Stimulated activated CD4-positive, alpha-beta T cell treated with anti-CD3 and anti-CD28 coated beads, Interleukin-1b, Interleukin-23, amount 100 ng/mL, for 1 hour (primary cell): Measurements from ENCODE around the gene RASSF5.

Experiments used
- DNase-seq, 2 donors: peaks; one replicate each; pipeline ENCODE4 v3.0.0-alpha.2; 2020; ENCODE audit warnings: low read depth in 2 of 2

The RASSF5 gene

DNA sequence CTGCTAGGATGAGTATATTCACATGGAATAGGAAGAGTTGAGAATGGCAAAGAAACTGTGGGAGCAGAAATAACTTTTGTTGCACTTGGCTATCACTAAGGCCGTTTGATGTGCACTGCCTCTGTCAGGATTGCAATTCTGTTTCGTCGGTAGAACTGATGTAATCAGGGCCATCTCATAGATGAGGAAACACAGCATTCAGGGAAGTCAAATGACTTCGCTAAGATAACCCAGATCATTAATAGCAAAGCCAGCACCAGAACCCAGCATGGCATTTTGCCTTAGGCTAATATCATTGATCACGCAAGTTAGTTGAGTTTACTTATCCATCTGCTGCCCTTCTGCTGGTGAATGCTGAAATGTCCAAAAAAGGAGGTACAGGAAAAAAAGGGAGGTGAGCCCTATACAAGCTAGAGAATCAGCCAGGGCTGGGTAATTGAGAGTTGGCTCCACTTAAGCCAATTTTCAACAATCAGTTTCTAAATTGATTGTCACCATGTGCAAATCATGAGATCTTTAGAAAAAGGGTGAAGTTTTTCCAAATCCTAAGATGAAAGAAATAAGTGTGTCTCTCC is 7.6 kb downstream of the RASSF5 start:
- DNase-seq = no peak

DNA sequence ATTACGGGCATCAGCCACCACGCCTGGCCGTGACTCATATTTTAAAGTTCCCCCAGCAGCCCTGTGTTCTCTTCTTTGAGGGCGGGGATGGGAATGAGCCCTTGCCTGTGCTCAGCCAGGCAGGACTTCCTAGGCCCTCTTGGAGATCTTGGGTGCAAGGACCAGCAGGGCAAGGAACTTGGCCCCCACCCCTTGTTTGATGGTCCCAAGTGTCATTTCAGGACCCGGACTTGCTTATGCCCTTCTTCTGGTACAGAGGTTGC is 9.3 kb downstream of the RASSF5 start:
- no peak for DNase-seq

DNA sequence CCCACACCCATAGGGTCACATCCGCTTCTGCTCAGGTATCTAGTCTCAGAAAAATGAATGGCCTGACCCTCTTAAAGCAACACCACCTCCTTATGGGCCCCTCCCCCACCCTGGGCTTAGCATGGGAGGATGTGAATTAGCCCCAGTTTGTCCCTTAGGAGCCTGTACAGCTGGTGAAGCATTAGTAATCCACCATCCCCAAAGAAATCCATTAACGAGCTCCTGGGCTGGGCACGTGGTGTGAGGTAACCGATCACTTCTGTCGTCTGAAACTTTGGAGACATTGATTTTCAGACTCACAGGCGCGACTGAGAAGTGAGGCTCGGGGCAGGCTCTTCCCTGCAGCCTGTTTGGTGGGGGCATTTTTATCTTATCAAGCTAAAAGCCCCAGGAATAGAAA is 10.5 kb downstream of the RASSF5 start:
- no peak for DNase-seq

DNA sequence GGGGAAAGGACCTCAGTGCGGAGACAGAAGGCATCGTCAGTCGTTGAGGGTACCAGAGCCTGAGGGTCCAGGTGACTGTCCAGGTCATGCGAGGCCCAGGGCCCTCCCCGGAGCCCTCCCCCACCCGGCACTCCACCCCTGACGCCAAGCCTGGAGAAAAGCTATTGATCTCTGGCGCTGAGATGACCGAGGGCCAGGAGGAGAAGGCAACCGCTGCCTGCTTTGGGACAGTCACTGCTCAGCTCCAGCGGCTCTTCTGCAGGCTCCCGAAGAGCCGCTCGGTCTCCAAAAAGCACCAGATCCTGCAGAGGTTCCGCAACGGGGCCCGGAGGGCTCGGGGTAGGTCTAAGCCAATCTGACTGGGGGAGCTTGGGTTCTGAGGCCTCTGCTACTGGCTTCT is 10.9 kb downstream of the RASSF5 start:
- no peak for DNase-seq

DNA sequence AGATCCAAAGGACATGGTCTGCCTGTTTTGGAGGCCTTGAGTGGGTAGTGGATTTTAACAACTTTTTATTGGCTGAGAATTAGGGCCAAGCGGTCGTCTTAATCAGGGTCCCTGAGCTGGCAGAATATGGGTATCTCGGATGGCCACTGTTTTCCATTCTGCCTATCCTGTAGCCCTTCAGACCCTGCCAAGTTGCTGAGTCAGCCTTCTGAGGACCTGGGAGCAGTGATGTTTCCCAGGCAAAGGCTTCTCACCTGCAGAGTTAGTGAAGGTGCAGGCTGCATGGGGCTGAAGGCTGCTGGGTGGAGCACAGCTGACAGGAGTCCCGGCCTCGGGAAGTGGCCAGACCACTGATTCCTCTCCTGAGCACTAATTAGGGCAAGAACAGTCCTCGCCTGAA is 11.4 kb downstream of the RASSF5 start:
- DNase-seq = no peak

DNA sequence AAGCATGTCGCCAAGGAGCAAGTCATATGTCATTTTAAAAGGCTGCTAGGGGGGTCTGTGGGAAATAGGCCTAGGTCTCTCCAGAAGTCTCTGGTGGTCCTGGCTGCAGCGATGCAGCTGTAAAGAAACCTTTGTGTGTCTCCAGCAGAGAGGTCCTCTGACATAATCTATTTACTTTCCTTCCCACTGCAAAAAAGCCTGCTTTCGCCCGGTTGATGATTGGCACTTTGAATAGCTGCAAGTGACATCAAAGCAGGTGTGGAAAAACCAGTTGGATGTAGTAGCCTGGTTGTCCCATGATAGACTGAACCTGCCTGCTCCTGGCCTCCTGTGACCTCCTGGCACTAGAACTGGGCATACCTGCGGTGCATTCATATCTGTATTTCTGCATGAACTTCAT is 13.8 kb downstream of the RASSF5 start:
- DNase-seq = no peak

DNA sequence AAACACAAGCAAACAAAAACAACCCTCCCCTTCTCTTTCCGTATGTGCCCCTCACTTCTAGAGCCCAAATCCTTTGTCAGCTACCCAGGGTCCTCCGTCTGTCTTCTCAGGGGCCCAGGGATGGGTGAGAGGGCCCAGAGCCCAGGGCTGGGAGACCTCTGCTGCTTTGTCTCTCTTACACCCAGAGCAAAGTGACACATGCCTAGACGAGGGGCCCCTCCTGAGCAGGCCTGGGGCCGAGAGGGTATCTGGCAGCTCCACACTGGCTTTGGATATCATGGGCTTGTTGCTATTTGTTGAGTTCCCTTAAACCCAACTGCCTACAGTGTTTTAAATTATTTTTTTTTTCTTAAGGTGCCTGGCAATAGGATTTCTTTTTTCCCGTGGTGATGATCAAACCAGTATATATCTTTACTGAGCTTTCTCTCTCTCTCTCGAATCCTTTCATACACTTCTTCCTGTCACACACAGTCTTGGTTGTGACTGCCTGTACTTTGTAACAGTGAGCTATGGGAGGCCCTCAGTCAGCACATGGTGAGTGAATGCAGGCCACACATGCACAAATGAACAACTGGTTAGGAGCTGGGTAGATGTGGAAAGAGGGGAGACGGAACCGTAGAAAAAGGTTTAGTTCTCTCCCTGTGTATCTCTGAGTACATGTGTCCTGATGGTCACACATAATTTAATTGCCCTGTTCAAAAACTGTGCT is 14.5 kb downstream of the RASSF5 start:
- DNase-seq = no peak

DNA sequence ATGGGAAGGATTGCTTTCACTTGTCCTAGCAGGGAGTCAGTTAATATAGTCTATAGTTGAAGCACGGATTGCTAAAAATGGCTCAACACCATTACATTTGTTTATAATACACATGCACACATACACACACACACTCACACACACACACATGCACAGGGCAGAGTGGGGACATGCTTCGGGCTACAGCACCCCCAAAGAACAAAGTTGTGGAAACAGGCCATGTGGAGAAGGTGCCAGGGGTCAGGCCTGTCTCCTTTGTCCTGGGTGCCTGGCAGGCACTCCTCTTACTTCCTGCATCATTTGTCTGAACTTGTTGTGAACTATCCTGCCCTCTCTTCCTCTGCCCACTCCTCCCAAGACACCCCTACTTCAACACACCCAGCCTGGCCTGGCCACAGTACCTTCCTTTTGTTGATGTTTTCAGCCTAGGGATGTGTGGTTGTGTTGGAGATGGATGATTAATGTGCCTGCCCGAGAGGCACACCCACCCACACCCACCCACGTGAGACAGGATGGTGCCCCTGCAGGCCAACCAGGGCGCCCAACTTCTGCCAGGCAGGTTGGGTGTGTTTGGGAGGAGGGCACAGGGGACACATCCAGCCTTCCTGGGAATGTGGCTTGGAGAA is 17.5 kb downstream of the RASSF5 start:
- DNase-seq = no peak

DNA sequence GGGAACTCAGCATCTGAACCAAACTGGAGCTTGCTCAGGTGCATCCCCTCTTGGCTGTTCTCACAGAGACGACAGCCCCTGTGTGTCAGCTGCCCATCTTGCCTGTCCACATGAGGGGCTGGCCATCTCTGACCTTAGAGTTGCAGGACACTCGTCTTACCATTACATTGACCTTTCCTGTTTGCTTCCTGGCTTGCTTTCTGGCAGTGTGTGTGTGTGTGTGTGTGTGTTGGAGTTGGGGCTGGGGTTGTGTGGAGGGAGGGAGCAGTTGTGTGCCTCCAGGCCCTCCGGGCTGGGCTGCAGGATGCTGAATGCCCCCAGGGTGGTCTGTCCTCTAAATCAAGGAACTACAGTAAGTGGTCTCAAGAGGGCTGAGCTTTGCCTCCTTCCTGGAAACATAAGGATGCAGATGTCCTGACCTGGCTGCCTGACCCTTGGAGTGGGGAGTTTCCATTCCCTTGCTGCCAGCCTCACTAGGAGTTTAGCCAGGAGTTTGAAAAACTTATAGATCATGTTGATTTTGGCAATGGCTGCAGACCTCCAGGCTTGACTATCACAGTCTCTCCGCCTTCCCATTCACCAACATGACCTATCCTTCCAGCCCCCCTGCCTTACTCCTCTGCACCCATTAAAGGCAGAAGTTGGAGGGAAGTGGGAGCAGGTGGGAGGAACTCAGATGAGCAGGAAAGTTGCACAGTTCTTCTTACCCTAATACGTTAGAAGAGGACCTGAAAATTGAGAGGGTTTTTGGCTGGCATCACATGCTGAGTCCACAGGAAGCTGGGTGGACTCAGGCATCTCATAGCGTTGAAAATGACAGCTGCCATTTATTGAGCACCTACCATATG is 19.0 kb downstream of the RASSF5 start:
- no peak for DNase-seq

DNA sequence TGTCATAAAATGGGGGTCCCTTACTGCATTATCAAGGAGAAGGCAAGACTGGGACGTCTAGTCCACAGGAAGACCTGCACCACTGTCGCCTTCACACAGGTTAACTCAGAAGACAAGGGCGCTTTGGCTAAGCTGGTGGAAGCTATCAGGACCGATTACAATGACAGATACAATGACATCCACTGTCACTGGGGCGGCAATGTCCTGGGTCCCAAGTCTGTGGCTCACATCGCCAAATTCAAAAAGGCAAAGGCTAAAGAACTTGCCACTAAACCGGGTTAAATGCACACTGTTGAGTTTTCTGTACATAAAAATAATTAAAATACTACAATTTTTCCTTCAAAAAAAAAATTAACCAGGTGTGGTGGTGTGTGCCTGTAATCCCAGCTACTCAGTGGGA is 22.1 kb downstream of the RASSF5 start:
- DNase-seq = no peak

DNA sequence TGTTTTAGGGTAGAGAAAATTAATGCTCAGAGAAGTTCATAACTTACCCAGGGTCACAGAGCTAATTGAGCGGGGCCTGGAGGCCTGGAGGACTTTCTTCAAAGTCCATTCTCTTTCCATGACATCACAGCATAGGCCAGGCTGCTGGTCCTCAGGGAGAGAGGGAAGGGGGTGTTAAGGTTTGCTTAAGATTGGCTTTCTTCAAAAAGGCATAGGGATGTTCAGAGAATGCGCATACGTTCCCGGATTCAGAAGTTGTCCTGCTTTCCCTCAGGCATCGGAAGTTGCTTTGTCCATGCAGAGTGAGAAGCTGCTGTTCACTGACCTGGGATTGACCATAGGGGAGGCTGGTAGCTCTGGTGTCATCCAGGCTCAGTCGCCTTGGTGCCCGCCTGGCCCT is 25.0 kb downstream of the RASSF5 start:
- no peak for DNase-seq

DNA sequence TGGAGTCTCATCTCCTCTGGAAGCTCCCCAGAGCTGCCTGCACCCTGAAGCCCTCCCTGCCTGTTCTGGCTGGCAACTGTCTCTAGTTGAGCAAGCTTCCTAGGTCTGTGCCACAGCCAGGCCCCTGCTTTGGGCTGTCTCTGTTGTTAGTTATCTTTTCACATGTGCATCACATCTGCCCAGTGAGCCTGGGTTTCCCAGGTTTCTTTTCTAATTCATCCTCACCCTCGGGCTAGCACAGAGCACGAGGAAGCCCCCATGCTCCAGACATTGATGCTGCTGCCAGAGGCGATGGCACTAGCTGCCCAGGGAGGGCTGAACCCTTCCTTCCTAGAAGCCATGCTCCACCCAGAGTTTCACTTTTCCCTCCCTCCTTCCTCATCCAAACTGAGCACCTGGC is 27.2 kb downstream of the RASSF5 start:
- DNase-seq = no peak

DNA sequence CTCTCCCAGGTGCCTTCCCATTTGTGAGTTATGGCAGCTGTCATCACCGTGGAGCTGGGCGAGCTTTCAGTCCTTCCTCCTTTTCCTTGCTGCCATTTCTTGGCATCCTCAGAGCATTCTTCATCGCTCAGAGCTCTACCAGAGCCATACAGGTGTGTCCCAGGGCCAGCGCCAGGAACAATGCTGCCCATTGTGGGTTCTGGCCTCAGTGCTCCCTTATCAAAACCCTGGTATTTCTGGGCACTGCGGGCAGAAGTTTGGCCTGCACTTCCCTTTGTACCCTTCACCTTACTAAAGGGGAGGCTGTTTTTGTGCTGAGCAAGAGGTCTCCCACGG is 28.5 kb downstream of the RASSF5 start:
- DNase-seq = no peak

DNA sequence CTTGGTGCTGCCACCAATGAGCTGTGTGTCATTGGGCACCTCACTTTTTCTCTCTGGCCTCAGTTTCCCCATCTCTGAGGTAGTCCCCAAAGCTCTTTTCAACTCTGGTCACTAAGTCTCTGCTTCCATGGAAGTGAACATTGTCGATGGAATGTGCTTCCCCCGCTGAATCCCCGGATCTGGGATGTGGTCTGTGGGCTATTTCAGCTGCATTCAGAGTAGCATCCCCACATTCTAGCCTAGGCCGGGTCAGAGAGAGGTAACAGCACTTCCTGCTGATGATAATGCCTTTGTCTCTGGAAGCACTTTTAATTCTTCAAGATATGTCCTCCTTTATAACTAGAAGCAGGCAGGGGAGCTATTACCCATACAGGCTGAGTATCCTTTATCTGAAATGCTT is 29.8 kb downstream of the RASSF5 start:
- DNase-seq = no peak

DNA sequence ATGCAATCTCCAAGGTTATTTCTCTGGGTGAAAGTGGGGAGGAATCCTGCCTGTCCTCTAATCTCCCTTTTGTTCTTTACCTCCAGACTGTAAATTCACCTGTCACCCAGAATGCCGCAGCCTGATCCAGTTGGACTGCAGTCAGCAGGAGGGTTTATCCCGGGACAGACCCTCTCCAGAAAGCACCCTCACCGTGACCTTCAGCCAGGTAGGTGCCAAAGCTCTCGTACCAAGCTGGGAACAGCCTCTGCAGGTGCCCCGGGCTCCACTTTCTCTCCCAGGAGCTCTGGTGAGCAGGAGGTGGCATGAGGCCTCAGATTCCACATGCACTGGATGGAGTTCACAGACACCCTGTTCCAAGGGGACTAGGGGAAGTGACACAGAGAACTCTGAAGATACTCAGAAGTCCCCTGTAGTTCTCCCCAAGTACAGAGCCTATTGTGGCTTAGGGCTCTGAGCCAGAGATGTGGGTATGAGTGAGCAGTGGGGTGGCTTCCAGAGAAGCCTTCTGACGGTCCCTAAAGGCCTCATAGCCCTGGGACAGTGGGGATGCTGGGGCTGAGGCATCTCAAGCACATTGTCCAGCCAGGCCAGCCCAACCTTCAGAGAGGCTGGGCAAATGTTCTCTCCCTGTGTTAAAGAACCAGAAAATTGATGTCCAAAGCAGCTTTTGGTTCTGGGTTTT is 30.9 kb downstream of the RASSF5 start:
- no peak for DNase-seq

DNA sequence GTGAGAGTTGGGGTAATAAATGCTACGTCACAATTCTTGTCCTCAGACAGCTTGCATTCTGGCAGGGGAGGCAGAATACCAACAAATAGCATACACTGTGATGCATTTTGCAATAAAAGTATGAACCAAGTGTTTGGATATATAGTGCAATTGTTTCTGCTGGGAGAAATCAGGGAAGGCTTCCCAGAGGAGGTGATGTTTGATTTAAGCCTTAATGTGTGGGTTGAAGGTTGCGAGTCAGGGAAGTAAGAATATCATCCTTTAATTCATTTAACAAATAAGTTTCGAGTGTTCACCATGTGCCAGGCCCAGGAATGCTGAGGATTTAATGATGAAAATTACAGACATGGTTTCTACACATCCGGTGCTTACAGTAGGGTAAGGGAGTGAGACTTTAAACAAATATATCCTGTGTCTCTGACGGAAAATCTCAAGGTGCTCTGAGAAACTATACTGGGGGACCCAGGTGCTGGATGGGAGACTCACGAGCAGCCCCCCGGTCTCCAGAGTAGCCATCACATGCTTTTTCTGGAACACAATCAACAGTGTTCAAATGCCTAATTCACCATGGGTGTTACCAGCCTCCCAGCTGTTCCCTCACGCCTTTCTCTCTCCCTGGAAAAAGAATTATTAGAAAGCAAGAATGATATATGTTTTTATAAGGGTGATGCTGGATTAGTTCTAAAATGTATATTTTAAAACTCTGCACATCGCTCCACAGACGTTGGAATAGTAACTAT is 31.7 kb downstream of the RASSF5 start:
- no peak for DNase-seq

DNA sequence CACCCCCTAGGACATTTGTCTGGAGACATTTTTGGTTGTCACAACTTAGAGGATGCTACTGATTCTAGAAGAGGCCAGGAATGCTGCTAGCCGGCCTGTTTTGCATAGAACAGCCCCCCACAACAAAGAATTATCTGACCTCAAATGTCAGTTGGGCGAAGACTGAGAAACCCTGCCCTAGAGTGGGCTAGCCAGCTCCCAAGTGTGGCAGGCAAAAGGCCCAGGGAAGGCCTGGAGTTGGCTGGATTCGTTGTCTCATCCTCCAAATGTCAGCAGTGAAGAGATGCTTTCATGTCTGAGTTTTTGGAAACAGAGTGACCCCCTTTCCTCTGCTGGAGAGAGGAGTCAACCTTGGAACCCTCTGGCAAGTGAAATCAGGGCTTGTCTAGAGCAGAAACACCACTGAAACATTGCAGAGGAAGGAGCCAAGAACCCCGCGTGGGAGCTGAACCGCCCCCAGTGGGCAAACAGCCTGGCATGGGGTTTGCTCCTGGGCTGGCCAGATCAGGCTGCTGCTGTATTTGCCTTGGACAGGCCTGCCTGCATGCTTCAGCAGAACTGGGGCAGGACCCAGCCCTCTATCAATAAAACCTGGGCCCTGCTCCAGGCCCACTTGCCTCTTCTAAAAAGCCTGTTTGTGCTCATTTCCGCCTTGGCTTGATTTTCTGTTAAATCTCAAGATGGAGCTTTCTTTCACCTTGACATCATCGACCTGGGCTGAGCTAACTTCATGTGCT is 32.9 kb downstream of the RASSF5 start:
- no peak for DNase-seq

DNA sequence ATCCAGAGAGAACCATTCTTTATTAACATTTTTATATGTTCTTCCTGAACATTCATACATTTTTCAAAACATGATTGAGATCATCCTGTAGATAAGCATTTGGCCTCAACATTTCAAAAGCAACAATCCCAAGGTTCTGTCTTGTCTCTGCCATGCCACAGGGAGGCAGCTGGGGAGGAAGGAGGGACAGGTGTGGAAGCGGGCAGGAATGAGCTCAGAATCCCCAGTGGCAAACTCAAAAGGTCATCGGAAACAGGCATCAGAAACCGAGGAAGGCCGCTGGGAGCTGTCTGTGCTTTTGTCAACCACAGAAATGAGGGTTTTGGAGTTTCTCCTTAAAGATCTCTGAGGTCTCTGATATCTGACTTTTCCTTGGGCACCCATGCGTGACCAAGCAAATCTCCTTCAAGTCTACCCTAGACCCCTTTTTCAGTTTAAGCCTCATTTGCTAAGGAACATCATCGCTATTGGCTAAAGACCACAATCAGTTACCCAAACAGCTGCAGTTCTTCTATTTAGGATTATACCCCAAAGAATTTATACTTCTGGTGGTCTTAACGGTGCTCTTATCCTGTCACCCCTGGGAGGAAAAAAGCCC is 34.0 kb downstream of the RASSF5 start:
- no peak for DNase-seq

DNA sequence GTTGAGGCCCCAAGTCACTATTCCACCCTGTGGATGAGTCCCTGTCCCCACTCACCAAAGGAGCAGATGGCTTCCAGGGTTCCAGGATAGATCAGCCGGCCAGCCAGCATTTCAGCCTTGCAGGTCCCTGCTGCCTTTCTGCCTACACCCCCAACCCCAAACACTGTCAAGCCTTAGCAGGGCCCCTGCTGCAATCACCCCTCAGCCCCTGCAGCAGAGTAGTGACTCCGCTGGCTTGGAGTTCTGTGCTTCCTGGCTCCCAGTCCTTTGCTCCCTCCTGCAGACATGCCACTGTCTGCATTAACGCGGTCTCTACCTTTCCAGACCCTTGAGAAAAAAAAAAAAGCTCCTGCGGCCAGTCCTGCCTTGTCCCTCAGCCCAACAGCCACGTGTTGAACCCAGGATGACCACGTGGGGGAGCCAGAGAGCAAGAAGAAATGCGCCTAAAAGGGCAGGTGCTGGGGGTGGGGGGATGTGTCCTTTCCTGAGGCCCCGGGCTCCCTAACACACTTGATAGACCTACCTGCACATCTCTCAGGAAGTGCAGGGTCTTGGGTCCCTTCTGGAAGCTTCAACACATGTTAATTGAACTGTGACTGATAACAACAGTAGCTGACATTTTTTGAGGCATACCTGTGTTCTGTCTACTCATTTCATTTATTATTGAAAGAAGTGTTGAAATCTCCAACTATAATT is 37.4 kb downstream of the RASSF5 start:
- peak; percentile 62 to 80 for DNase-seq

DNA sequence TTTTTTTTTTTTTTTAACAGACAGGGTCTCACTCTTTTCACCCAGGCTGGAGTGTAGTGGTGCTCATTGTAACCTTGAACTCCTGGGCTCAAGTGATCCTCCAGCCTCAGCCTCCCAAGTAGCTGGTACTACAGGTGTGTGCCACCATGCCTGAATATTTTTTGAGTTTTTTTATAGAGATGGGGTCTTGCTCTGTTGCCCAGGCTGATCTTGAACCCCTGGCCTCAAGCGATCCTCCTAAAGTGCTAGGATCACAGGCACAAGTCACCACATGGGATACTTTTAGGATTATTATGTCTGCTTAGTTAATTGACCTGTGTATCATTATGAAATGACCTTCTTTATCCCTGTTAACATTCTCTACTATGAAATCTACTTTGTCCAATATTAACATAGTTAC is 38.0 kb downstream of the RASSF5 start:
- DNase-seq = no peak
